GM18907 (cell line): Measurements from ENCODE around the gene WDR6.

ENCODE experiments used
- ATAC-seq: cut with Tn5 transposase; IDR thresholded peaks from one replicate; pipeline ENCODE4 v1.9.1; 2021; ENCODE audit warnings: mild to moderate bottlenecking, moderate library complexity; ENCODE audit not compliant: unreplicated experiment

WDR6 gene

GRCh38 chr3:49013738-49014660 is 6.8 kb downstream of the WDR6 start:
- no peak for ATAC-seq

- no peak for ATAC-seq
Observed at GRCh38 chr3:49015072-49015471, 7.9 kb downstream of the WDR6 start.

- ATAC-seq = no peak
Observed at GRCh38 chr3:49015765-49016164, 8.6 kb downstream of the WDR6 start.

GRCh38 chr3:49016414-49017228 is 9.4 kb downstream of the WDR6 start:
- ATAC-seq = no peak

- no peak for ATAC-seq
Observed at GRCh38 chr3:49017229-49017970, 10.2 kb downstream of the WDR6 start.

GRCh38 chr3:49017971-49018706 is 10.9 kb downstream of the WDR6 start, which contains the start of gene DALRD3:
TSS of gene DALRD3 (minus strand) at chr3:49018580. CDS start at chr3:49018564, 16 bp downstream.
- ATAC-seq = no peak

- no peak for ATAC-seq
Observed at GRCh38 chr3:49018707-49019006, 11.5 kb downstream of the WDR6 start.

- no peak for ATAC-seq
Observed at GRCh38 chr3:49019941-49020329, 12.7 kb downstream of the WDR6 start.

GRCh38 chr3:49020330-49021212 is 13.4 kb downstream of the WDR6 start:
- peak; percentile 1 for ATAC-seq

GRCh38 chr3:49021213-49021812 is 14.1 kb downstream of the WDR6 start:
- ATAC-seq = peak; percentile 55

- ATAC-seq = peak; percentile 50
Observed at GRCh38 chr3:49021813-49022687, 14.9 kb downstream of the WDR6 start, which contains the start of gene NDUFAF3. TSS of gene NDUFAF3 (plus strand) at chr3:49022121. CDS start at chr3:49022145, 24 bp downstream.

- no peak for ATAC-seq
Observed at GRCh38 chr3:49022688-49023171, 15.5 kb downstream of the WDR6 start.

GRCh38 chr3:49023775-49024174 is 16.6 kb downstream of the WDR6 start:
- no peak for ATAC-seq

- no peak for ATAC-seq
Observed at GRCh38 chr3:49024449-49024848, 17.3 kb downstream of the WDR6 start.

GRCh38 chr3:49025005-49025792 is 18.0 kb downstream of the WDR6 start:
- no peak for ATAC-seq

- no peak for ATAC-seq
Observed at GRCh38 chr3:49025793-49026520, 18.8 kb downstream of the WDR6 start.
